ENCODE measurements around the gene IDNK.
"Not testable (repeated sequence)": the region's sequence is repeated elsewhere in the genome, so short reads cannot be mapped to it uniquely, and the experiment has no call there.

IDNK gene

DNA sequence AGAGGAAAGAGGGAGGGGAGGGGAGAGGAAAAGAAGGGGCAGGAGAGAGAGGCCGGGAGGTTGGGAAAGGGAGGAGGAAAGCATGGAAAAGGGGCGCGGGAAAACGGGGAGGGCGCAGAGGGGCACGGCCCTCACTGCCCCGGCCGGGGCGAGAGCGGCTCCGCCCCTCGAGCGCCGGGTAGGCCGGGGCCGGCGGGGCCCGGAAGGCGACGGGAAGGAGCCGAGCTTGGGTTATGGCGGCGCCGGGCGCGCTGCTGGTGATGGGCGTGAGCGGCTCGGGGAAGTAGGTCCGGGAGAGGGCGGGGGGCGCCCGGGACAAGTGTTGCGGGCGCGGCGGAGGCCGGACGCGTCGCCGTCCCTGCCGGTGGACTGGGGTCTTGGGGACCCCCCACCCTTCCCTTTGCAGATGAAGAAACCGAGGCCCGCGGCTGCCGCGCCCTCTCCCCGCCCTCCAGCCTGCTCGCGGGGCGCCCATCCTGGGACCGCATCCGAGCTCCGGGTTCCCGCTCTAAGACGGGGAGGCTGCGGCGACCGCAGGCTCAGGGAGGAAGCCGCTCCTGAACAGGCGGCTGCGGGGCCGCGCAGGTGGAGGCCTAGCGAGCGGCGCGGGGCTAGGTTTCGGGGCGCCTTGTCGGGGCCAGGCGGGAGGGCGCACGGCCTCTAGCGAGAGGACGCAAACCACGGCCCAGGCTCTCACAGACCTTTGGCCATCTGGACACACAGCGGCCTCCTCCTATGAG lies at the start of gene IDNK:
TSS of gene IDNK (plus strand) at position 205 of the 740 bp plus-strand sequence. CDS start at position 234, 29 bp downstream.
- Mint-ChIP-seq H3K27ac (peak within 1 kb of the TSS; percentile 96), H3K9me3 (no peaks in the 10 kb centered on the region), H3K4me1 (peaks cover 28% of the 10 kb centered on the region), H3K36me3 (peaks cover 11% of the 10 kb centered on the region), H3K27me3 (peaks cover 7% of the 10 kb centered on the region), H3K4me3 (peak within 1 kb of the TSS; percentile 90)
- CTCF ChIA-PET: interaction anchor here (0.7 to 3.1 kb wide), 4 partner anchors 9 to 288 kb away, joined by 3 to 19 read pairs (median 4); no protein-coding TSS in a partner anchor
- DNase-seq: peak; percentile 78

- H3K36me3 Mint-ChIP-seq: no peaks in the 10 kb centered on the region
- H3K4me1 Mint-ChIP-seq: peaks cover 2% of the 10 kb centered on the region
- H3K27me3 Mint-ChIP-seq: no peaks in the 10 kb centered on the region
- H3K9me3 Mint-ChIP-seq: no peaks in the 10 kb centered on the region
- H3K4me3 Mint-ChIP-seq: no peak overlapping the region
- CTCF ChIA-PET: interaction anchor here (1.0 to 1.3 kb wide), 3 partner anchors 11 to 240 kb away, joined by 3 read pairs; no protein-coding TSS in a partner anchor
- no peak for DNase-seq
- no peak overlapping the region for H3K27ac Mint-ChIP-seq
Observed at GRCh38 chr9:83574482-83574881, 48.5 kb upstream of the IDNK start.

DNA sequence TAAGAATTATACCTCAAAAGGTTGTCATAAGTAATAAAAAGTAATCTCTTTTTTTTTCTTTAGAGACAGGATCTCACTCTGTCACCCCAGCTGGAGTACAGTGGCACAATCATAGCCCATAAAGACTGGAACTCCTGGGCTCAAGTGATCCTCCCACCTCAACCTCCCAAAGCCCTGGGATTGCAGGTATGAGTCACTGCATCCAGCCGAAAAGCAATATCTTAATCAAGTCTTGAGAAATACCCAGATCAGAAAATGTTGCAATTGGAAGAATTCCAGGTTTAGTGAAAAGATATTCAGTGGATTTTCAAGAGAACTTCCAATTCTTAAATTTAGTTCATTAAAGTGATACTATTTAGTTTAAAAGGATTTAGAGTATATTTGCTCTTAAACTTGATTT lies 40.9 kb upstream of the IDNK start:
- no peak for DNase-seq
- CTCF ChIA-PET: no interaction called here
- Mint-ChIP-seq H3K4me3 (no peak overlapping the region), H3K9me3 (no peaks in the 10 kb centered on the region), H3K36me3 (no peaks in the 10 kb centered on the region), H3K27me3 (no peaks in the 10 kb centered on the region), H3K4me1 (no peaks in the 10 kb centered on the region), H3K27ac (no peak overlapping the region)

DNA sequence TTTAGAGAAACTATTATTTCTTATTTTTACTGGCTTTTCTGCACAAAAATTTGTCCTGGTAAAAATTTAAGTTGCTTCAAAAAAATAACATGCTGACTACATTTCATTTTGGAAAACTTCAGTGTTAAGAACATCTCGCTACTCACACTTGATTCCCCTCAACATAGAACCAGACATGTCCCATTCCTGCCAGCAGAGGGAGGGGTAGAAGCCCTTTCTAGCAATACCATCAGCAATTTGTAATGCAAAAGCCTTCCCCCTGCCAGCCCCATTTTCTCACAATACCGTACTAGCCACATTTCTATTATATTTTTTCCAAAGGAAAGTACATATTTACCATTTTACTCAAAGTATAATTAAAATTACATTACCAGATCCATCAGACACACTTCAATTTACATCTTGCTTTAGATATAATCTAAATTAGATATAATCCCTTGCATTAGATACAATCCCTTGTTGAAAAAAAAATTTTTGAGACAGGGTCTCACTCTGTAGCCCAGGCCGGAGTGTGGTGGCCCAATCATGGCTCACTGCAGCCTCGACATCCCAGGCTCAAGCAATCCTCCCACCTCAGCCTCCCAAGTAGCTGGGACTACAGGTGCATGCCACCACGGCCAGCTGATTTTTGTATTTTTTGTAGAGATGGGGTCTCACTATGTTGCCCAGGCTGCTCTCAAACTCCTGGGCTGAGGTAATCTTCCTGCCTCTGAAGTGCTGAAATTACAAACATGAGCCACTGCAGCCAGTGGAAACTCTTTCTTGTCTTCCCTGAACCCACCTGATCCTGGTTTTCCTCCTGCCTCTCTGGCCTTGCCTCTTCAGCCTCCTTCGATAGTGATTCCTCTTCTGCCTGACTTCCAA lies 39.6 kb upstream of the IDNK start:
- Mint-ChIP-seq H3K36me3 (no peaks in the 10 kb centered on the region), H3K4me1 (no peaks in the 10 kb centered on the region), H3K27ac (no peak overlapping the region), H3K4me3 (no peak overlapping the region), H3K9me3 (no peaks in the 10 kb centered on the region), H3K27me3 (no peaks in the 10 kb centered on the region)
- CTCF ChIA-PET: no interaction called here
- DNase-seq: peak; percentile 47

DNA sequence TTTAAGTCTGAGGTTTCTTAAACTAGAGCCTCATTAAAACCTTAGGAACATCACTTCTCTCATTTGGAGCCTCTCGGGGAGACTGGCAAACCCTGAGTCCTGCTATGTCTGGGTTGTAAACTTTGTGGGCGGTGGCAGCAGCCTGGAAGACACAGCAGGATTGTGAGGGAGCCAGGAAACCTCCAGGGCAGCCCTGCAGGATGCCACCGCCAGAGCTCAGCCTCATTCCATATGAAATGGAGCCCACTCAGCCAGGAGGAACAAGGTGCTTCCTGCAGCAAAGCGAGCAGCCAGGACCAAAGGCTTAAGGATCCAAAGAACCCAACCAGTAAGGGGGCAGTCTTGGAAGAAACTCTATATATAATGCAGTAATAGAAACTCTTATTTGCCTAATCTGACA lies 37.9 kb upstream of the IDNK start:
- Mint-ChIP-seq H3K27ac (no peak overlapping the region), H3K36me3 (no peaks in the 10 kb centered on the region), H3K4me1 (no peaks in the 10 kb centered on the region), H3K27me3 (no peaks in the 10 kb centered on the region), H3K9me3 (no peaks in the 10 kb centered on the region), H3K4me3 (no peak overlapping the region)
- no peak for DNase-seq
- CTCF ChIA-PET: interaction anchor here (1.3 to 1.5 kb wide), 2 partner anchors 11 to 12 kb away, joined by 3 to 4 read pairs; no protein-coding TSS in a partner anchor

GRCh38 chr9:83588256-83588655 lies 34.7 kb upstream of the IDNK start:
- H3K9me3 Mint-ChIP-seq: no peaks in the 10 kb centered on the region
- no peak overlapping the region for H3K4me3 Mint-ChIP-seq
- DNase-seq: no peak
- H3K36me3 Mint-ChIP-seq: no peaks in the 10 kb centered on the region
- no peaks in the 10 kb centered on the region for H3K4me1 Mint-ChIP-seq
- CTCF ChIA-PET: no interaction called here
- no peak overlapping the region for H3K27ac Mint-ChIP-seq
- no peaks in the 10 kb centered on the region for H3K27me3 Mint-ChIP-seq

- Mint-ChIP-seq H3K27ac (no peak overlapping the region), H3K27me3 (no peaks in the 10 kb centered on the region), H3K4me3 (no peak overlapping the region), H3K36me3 (no peaks in the 10 kb centered on the region), H3K4me1 (no peaks in the 10 kb centered on the region), H3K9me3 (no peaks in the 10 kb centered on the region)
- CTCF ChIA-PET: interaction anchor here (0.7 to 4.0 kb wide), 8 partner anchors 12 to 269 kb away, joined by 3 to 49 read pairs (median 4); no protein-coding TSS in a partner anchor
- peak; percentile 63 for DNase-seq
Observed at GRCh38 chr9:83596899-83597504, 25.9 kb upstream of the IDNK start.

GRCh38 chr9:83598487-83598886 lies 24.5 kb upstream of the IDNK start:
- no peaks in the 10 kb centered on the region for H3K36me3 Mint-ChIP-seq
- H3K4me1 Mint-ChIP-seq: no peaks in the 10 kb centered on the region
- no peaks in the 10 kb centered on the region for H3K9me3 Mint-ChIP-seq
- CTCF ChIA-PET: interaction anchor here (4.0 kb wide), 1 partner anchor 264 kb away, joined by 49 read pairs; no protein-coding TSS in a partner anchor
- no peak overlapping the region for H3K27ac Mint-ChIP-seq
- no peak overlapping the region for H3K4me3 Mint-ChIP-seq
- no peaks in the 10 kb centered on the region for H3K27me3 Mint-ChIP-seq
- DNase-seq: no peak

DNA sequence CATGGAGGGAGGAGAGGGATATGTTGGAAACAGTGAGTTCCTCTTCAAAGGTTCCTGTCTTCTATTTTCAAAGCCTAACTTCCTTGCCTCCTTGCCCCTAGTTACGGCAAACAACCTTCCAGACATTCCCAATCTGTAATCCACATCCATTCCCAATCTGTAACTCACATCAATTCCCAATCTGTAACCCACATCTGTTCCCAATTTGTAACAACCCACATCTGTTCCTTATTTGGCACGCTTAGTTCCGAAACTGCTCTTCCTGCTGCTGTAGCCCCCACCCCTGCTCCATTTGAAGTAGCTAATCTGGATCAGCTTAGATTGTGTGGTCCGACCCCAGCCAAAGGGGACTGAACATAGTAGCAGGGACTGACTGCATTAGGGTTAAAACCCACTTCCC lies 23.9 kb upstream of the IDNK start:
- no peak for DNase-seq
- no peaks in the 10 kb centered on the region for H3K9me3 Mint-ChIP-seq
- H3K4me1 Mint-ChIP-seq: no peaks in the 10 kb centered on the region
- CTCF ChIA-PET: interaction anchor here (0.6 kb wide), 1 partner anchor 264 kb away, joined by 5 read pairs; no protein-coding TSS in a partner anchor
- H3K4me3 Mint-ChIP-seq: no peak overlapping the region
- H3K36me3 Mint-ChIP-seq: no peaks in the 10 kb centered on the region
- H3K27me3 Mint-ChIP-seq: no peaks in the 10 kb centered on the region
- no peak overlapping the region for H3K27ac Mint-ChIP-seq

DNA sequence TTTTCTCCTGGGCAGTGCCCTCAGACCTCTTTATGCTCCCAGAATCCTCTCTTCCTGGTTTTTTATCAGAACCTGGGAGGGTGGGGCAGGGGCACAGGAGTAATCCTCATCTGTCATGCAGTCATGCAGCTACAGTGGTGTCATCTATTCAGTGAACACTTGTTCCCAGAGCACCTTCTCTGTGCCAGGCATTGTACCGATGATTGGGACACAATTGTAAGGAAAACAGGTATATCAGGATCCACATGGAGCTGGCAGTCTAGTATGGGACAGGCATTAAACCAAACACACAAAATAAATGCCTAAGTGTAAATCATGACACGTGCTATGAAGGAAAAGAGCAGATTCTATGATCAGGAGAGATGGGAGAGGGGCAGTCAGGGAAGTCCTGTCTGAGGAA lies 21.5 kb upstream of the IDNK start:
- Mint-ChIP-seq H3K27me3 (no peaks in the 10 kb centered on the region), H3K4me3 (no peak overlapping the region), H3K27ac (no peak overlapping the region), H3K9me3 (no peaks in the 10 kb centered on the region), H3K36me3 (no peaks in the 10 kb centered on the region), H3K4me1 (no peaks in the 10 kb centered on the region)
- DNase-seq: no peak
- CTCF ChIA-PET: interaction anchor here (1.0 kb wide), 1 partner anchor 267 kb away, joined by 4 read pairs; no protein-coding TSS in a partner anchor

DNA sequence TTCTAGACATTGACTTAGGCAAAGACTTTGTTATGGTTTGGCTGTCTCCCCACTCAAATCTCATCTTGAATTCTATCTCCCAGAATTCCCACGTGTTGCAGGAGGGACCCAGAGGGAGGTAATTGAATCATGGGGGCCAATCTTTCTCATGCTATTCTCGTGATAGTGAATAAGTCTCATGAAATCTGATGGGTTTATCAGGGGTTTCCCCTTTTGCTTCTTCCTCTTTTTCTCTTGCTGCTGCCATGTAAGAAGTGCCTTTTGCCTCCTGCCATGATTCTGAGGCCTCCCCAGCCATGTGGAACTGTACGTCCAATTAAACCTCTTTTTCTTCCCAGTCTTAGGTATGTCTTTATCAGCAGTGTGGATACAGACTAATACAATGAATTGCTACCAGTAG lies 15.3 kb upstream of the IDNK start:
- DNase-seq, H3K36me3 Mint-ChIP-seq, H3K27ac Mint-ChIP-seq, CTCF ChIA-PET, H3K4me3 Mint-ChIP-seq, H3K9me3 Mint-ChIP-seq, H3K4me1 Mint-ChIP-seq, H3K27me3 Mint-ChIP-seq: not testable (repeated sequence)

GRCh38 chr9:83613298-83613697 lies 9.6 kb upstream of the IDNK start:
- H3K27me3 Mint-ChIP-seq, H3K4me3 Mint-ChIP-seq, H3K4me1 Mint-ChIP-seq, DNase-seq, H3K36me3 Mint-ChIP-seq, CTCF ChIA-PET, H3K9me3 Mint-ChIP-seq, H3K27ac Mint-ChIP-seq: not testable (repeated sequence)

GRCh38 chr9:83617299-83617698 lies 5.6 kb upstream of the IDNK start:
- no peaks in the 10 kb centered on the region for H3K36me3 Mint-ChIP-seq
- peaks cover 13% of the 10 kb centered on the region for H3K27me3 Mint-ChIP-seq
- H3K27ac Mint-ChIP-seq: no peak overlapping the region
- no peak for DNase-seq
- H3K4me1 Mint-ChIP-seq: peaks cover 7% of the 10 kb centered on the region
- no peaks in the 10 kb centered on the region for H3K9me3 Mint-ChIP-seq
- CTCF ChIA-PET: no interaction called here
- H3K4me3 Mint-ChIP-seq: no peak overlapping the region
